Stimulated activated CD8-positive, alpha-beta memory T cell treated with anti-CD3 and anti-CD28 coated beads, Interleukin-7, amount 100 ng/mL, for 4 hours (primary cell): ENCODE results near the gene TMEM213.

Experiments
- DNase-seq, 2 donors: peaks; one replicate each; pipeline ENCODE4 v3.0.0-alpha.2; 2020; ENCODE audit warnings: low read depth in 2 of 2

TMEM213 gene

DNA sequence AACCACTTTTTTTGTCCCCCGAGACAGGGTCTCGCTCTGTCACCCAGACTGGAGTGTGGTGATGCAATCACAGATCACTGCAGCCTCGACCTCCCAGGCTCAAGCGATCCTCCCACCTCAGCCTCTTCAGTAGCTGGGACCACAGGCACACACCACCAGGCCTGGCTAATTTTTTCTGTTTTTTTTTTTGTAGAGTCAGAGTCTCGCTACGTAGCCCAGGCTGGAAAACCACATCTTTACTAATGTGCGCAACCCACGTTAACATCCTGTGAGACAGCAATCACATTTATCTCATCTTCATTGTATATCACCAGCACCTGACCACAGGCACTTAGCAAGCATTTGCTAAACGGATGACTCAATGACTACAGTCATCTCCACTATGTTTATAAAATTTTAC, 78.0 kb downstream of the TMEM213 start:
- peak; percentile 43 to 61 for DNase-seq

DNA sequence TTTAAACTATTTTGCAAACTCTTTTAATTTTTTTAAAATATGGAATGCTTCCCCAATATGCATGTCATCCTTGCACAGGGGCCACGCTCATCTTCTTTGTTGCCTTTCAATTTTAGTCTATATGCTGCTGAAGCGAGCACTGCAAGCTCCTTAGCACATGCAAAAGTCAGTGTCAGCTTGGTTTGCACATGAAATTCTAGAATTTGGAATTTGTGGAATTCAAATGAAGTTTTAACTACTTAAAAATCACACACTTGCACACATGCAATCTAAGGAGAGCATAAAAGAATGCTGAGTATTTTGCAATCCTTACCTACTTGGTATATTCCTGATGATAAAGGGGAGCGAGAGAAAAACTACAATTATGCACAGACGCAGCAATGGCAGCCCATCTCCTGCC, 78.5 kb downstream of the TMEM213 start:
- DNase-seq, result no peak

DNA sequence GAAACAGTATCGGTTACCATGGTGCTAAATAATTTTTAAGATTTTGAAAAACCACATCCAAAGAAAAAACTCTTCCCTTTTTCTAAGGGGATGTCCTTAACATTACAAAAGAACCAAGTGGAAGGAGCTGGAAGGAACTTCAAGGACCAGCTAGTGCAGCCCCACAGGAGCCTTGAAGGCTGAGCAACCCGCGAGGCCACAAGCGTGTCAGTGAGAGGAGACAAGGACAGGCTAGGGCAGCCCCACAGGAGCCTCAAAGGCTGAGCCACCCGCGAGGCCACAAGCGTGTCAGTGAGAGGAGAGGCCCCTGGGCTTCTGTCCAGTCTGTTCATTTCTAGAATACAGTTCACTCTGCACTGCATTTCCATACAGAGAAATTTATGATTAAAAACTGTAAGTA, 80.3 kb downstream of the TMEM213 start:
- DNase-seq, result no peak

DNA sequence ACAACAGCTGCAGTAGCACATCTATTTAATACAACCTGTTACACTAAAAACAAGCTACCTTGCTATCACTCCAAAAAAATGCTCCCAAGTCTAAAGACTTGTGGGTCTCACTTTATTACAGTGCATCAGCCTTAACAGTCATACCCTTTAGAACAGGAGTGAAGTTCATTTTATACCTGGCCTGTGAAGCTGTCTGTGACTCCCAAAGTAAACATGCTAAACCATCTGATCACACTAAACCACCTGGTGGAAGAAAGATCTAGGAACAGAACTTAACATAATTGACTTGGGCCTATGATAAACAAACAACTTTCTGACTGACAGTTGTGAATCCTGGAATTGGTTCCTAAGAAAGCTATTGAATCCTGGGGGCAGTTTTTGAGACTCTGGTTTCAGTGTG, 81.1 kb downstream of the TMEM213 start:
- no peak for DNase-seq

DNA sequence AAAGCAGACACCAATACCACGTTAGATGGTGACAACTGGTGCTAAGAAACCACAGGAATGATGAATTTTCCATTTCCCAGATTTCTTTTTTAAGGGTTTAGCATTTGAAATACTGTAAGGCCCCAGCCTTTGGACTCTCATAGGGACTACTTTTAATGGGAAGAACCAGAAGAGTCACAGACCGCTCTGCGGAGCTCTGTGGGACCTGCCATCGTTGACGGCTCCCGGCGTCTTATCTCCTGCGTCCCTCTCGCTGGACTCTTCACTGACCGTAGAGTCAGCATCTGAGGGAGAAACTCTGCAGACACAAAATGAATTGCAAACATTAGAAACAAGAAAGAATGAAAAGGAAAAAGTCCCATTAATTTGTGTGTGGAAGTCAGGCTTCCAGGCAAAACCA, 81.6 kb downstream of the TMEM213 start:
- DNase-seq, result no peak

DNA sequence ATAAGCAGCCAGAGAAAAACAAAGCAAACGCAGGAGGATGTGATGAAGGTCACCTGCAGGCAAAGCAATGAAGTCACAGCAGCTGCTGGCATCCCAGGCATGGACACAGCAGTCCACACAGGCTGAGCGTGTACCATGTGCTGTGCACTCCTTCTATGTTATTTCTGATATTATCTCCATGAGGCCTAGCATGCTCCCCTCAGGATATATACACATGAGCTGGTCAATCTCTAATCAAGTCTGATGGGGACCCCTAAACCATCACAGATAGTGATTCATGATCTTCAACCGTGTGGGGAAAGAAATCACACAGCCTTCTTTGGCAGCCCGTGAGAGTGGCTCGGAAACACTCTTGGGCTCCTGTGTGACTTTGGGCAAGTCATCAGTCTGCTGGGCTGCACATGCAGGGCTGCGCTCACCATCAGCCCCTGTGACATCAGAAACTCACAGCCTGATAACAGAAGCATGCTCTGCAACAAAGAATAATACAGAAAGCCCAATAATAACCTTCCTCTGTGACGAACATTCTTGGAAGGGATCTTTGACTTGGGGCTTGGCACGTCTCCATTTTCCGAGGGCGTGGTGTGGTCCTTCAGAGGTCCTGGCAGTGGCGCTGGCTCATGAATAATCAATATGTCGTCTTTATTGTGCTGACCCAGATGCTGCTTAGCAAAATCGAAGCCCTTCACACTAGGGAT, 83.2 kb downstream of the TMEM213 start:
- no peak for DNase-seq

DNA sequence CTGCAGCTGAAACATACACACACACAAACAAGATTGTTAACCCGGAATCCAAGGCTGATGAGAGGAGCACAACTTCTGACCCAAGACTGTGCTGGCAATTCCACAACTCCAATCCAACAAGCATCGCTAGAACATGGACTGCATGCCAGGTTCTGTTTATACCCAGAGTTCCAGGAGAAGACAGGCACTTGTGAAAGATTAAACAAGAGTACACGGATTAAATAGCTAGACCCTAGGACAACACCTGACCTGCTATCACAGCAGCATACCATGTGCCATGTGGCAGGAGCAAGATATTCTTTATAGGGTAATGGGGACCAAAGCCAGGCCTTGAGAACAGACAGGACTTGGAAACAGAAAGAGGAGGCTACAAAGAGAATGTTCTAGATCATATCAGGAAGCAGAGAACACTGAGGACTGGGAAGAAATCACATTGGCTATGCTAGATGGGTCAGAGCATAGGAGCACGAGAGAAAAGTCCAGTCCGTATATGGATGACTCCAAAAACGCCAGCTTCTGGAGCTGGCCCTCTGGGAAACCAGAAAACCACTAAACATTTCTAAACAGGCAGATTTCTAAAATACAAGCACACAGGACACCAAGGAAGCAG, 83.9 kb downstream of the TMEM213 start:
- DNase-seq, result no peak

DNA sequence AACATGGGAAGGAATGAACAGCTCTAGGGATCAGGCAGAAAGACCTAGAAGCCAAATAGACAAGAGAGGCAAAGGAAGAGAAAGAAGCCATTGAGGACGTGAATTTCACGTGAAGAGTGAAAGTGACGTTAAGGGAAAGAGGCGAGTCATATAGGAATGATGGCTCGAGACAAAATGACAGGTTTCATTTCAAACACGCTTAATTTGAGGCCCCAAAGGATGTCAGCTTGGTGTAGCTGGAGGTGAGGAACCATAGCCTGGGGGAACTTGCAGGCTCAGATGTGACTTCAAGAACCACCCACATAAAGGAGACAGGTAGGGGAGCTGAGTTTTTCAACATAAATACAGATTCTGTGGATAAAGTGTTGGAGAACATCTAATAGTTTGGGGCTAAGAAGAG, 84.5 kb downstream of the TMEM213 start:
- no peak for DNase-seq

DNA sequence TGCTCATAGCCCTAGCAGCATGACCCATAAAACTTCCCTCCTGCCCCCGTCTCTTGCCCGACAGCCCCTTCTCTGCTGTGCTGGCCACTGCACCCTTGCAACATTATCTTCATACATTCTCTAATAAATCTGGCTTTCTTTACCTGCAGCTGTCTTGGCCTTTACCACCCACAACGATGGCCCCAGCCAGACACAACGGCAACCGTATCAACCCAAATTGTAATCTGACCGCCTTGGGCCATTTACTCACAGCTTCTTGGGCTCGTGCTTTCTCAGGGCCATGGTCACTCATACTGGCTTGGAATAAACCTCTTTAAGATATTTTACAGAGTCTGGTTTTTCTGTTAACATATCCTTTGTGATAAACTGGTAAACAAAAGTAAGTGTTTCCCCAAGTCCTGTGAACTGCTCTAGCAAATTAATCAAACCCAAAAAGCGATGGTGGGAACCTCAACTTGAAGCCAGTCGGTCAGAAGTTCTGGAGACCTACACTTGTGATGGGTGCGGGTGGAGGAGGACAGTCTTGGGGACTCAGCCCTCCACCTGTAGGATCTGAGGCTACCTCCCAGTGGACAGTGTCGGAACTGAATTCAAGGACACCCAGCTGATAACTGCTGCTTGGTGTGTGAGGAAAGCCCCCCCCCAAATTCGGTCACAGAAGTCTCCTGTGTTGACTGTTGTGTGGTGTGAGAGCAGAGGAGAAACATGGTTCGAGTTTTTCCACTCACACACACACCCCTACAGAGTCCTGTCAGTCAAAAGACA, 87.8 kb downstream of the TMEM213 start:
- DNase-seq, result no peak

DNA sequence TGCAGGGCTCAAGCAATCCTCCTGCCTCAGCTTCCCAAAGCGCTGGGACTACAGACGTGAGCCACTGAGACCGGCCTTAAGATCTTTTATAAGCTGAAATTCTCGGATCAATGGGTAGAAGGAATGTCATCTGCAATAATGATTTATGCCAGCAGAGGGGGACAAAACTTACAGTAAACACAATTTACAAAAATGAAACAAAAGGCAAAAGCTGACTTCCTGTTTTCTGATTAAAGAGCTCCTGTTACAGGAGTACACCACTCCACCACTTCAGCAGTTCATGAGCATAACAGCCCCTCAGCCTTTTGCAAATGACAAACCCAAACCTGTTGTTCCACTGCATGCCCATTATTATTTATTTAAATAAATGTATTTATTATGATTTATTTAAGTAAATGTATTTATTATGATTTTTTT, 88.7 kb downstream of the TMEM213 start:
- DNase-seq, result no peak

DNA sequence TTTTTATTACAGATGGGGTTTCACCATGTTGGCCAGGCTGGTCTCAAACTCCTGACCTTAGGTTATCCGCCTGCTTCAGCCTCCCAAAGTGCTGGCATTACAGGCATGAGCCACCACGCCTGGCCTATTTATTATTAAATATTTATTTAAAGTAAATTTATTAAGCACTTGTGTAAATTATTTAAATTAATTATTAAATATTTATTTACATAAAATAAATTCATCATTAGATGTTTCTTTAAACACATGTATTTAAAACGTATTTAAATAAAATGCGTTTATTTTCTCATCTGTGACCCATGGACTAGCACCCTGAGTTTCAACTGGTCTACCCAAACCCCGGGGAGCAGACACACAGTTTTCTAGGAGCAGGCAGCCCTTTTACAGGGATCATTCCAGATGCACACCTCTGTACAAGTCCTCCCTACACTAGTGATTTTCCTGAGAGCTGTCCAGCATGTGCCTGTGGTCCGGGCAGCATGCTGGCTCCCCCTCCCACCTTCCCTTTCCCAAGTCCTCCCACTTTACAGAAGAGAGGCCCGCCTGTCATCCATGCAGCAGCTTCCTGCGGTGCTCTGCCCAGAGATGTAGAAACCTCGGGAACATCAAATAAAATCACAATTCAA, 89.4 kb downstream of the TMEM213 start:
- DNase-seq, result no peak
